Endodermal cell (in vitro differentiated cells): ENCODE results near the gene TMTC2. TPM values are rescaled to one million over a fixed set of nuclear protein-coding genes. Genes with fewer than 3 reads are reported as not detected.

Source experiments
- DNase-seq: peaks from one replicate; pipeline ENCODE4 v3.0.0-alpha.2; 2017
- H3K27ac ChIP-seq: 2 replicates; pipeline ENCODE4 v1.5.1; 2013; ENCODE audit warnings: mild to moderate bottlenecking, low read depth, low read length, moderate library complexity
- H3K27me3 ChIP-seq: 2 replicates; pipeline ENCODE4 v1.6.1; 2013; ENCODE audit warnings: mild to moderate bottlenecking, low read length, moderate library complexity; ENCODE audit not compliant: insufficient read depth, control insufficient read depth, poor library complexity, severe bottlenecking
- H3K36me3 ChIP-seq: 2 replicates; pipeline ENCODE4 v1.7.0; 2013; ENCODE audit warnings: mild to moderate bottlenecking, low read length, moderate library complexity; ENCODE audit not compliant: control insufficient read depth, insufficient read depth
- H3K4me1 ChIP-seq: one replicate; pipeline ENCODE4 v1.7.0; 2013; ENCODE audit warnings: low read length; ENCODE audit not compliant: control insufficient read depth, insufficient read depth
- H3K4me3 ChIP-seq: 2 replicates; pipeline ENCODE4 v1.5.1; 2013; ENCODE audit warnings: mild to moderate bottlenecking, low read length, moderate library complexity
- H3K9ac ChIP-seq: 2 replicates; pipeline ENCODE4 v1.6.1; 2013; ENCODE audit warnings: mild to moderate bottlenecking, low read length, moderate library complexity; ENCODE audit not compliant: poor library complexity, severe bottlenecking; ENCODE audit errors: extremely low read depth
- H3K9me3 ChIP-seq: 2 replicates; pipeline ENCODE4 v1.6.1; 2013; ENCODE audit warnings: mild to moderate bottlenecking, low read length, moderate library complexity; ENCODE audit not compliant: control insufficient read depth
- H3K27ac Mint-ChIP-seq: 2 replicates; pipeline ENCODE4 v1.8.0; 2020; ENCODE audit warnings: mixed read lengths
- H3K27me3 Mint-ChIP-seq: 2 replicates; pipeline ENCODE4 v1.8.0; 2021; ENCODE audit warnings: mild to moderate bottlenecking, mixed read lengths; ENCODE audit not compliant: insufficient read depth
- H3K36me3 Mint-ChIP-seq: 2 replicates; pipeline ENCODE4 v1.8.0; 2020; ENCODE audit warnings: low read depth, mixed read lengths
- H3K4me1 Mint-ChIP-seq: 2 replicates; pipeline ENCODE4 v1.8.0; 2020; ENCODE audit warnings: mixed read lengths
- H3K4me3 Mint-ChIP-seq: 2 replicates; pipeline ENCODE4 v1.8.0; 2020; ENCODE audit warnings: mild to moderate bottlenecking, moderate library complexity, mixed read lengths
- H3K9me3 Mint-ChIP-seq: 2 replicates; pipeline ENCODE4 v1.8.0; 2020; ENCODE audit warnings: mild to moderate bottlenecking, mixed read lengths
- WGBS, 2 experiments: methylation state at CpG; one replicate each; pipeline versions ENCODE4 v1.1.5 to v1.1.7; 2013; ENCODE audit warnings: missing lambda C conversion rate in 2 of 2, mixed read lengths in 1 of 2; ENCODE audit not compliant: insufficient coverage in 1 of 2, insufficient read length in 1 of 2; 5-methylcytosine and 5-hydroxymethylcytosine counted together
- total RNA-seq, 2 donors: library from RNA; stranded (reverse); fragmentation: NEBNext Ultra II Directional in 1 of 2; extraction: Animal tissue kit (Norgen Biotek cat#: 25700) in 1 of 2; gene quantifications; 2 replicates in 1 of 2; 3 replicates in 1 of 2; pipeline ENCODE4 v1.2.1, GENCODE V29; 2021
- TF ChIP-seq, protein P1 (sequence below): fragments of 200-600 bp; sonication (generic); conservative IDR thresholded peaks from 2 replicates; pipeline ENCODE4 v1.5.0; 2021; ENCODE audit warnings: antibody characterized with exemption, mild to moderate bottlenecking

Gene TMTC2
- total RNA-seq, 2 donors from 2014 or later: 7.2 to 10.8 TPM

DNA sequence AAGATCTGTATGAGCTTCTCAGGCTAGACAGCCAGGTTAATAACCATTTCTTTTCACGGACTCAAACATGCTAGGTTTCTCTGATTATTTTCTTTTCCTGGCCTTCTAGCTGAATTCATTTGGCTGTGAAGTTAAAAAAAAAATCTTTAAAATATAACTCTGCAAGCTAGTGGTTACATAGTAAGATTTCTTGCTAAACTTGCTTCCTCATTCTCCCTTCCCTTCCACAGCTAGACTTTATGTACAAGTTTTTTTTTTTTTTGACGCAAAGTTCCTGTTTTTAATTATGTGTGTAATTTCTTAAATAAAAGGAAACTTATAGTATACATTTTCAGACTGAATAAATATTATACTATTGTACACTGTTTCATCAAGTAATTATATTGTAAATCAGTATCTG lies 145.4 kb downstream of the TMTC2 start:
- Mint-ChIP-seq H3K4me1 (peaks cover 5% of the 10 kb centered on the region), H3K36me3 (no peaks in the 10 kb centered on the region), H3K4me3 (no peak overlapping the region), H3K27me3 (no peaks in the 10 kb centered on the region), H3K27ac (no peak overlapping the region), H3K9me3 (no peaks in the 10 kb centered on the region)
- H3K27me3 ChIP-seq: no peaks in the 10 kb centered on the region
- TF ChIP-seq, protein P1, sequence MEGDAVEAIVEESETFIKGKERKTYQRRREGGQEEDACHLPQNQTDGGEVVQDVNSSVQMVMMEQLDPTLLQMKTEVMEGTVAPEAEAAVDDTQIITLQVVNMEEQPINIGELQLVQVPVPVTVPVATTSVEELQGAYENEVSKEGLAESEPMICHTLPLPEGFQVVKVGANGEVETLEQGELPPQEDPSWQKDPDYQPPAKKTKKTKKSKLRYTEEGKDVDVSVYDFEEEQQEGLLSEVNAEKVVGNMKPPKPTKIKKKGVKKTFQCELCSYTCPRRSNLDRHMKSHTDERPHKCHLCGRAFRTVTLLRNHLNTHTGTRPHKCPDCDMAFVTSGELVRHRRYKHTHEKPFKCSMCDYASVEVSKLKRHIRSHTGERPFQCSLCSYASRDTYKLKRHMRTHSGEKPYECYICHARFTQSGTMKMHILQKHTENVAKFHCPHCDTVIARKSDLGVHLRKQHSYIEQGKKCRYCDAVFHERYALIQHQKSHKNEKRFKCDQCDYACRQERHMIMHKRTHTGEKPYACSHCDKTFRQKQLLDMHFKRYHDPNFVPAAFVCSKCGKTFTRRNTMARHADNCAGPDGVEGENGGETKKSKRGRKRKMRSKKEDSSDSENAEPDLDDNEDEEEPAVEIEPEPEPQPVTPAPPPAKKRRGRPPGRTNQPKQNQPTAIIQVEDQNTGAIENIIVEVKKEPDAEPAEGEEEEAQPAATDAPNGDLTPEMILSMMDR: no peak
- no peak for DNase-seq
- no peaks in the 10 kb centered on the region for H3K36me3 ChIP-seq
- H3K9ac ChIP-seq: no peak overlapping the region
- no peak overlapping the region for H3K27ac ChIP-seq
- H3K4me1 ChIP-seq: no peaks in the 10 kb centered on the region
- WGBS, 2 experiments: 95% methylated on average over 1 of the region's 2 CpGs; no CpG with 5 or more reads in 1 of the 2 experiments
- no peaks in the 10 kb centered on the region for H3K9me3 ChIP-seq
- no peak overlapping the region for H3K4me3 ChIP-seq

DNA sequence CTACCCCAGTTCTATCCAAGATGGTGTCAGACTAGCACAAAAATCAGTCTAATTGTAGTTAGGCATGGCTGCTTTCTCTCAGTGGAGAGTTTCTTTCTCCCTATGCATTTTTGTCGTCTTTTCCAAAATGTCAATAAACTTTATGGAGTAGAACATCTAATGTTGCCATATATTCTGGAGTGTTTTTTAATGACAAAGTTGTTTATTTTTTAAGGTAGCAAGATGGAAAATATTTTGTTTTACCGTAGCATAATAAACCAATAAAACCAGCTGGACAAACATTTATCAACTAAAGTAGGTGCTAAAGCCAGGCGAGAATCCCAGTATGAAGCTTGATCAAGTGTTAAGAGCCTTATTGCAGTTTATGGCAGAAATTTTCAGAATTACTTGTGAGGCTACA lies 146.3 kb downstream of the TMTC2 start:
- no peak for DNase-seq
- Histone ChIP-seq H3K9me3 (no peaks in the 10 kb centered on the region), H3K27me3 (no peaks in the 10 kb centered on the region), H3K9ac (no peak overlapping the region), H3K36me3 (no peaks in the 10 kb centered on the region), H3K4me3 (no peak overlapping the region), H3K27ac (no peak overlapping the region), H3K4me1 (no peaks in the 10 kb centered on the region)
- no peak overlapping the region for H3K27ac Mint-ChIP-seq
- H3K9me3 Mint-ChIP-seq: no peaks in the 10 kb centered on the region
- H3K27me3 Mint-ChIP-seq: no peaks in the 10 kb centered on the region
- no peak overlapping the region for H3K4me3 Mint-ChIP-seq
- TF ChIP-seq, protein P1: no peak
- H3K36me3 Mint-ChIP-seq: no peaks in the 10 kb centered on the region
- peaks cover 5% of the 10 kb centered on the region for H3K4me1 Mint-ChIP-seq
- 97 to 100% methylated on average over 2 to 3 of the region's 3 CpGs for WGBS, 2 experiments

DNA sequence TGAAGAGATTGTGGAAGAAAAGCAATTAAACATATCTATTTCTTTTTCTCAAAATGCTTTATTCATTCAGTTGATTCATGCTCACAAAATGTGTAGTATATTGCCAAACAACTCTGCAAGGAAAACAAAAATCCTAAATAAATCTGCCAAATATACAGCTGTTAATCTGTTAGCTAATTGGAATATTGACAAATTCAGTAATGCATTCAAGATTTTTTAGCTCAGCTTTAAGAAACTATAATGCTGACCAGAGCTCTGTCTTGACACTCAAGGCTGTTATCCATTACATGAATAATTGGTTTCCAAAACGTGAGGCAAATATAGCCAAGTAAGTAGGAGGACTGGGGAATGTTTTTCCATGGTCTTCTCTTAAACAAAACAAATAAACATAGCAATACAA lies 146.8 kb downstream of the TMTC2 start:
- no peaks in the 10 kb centered on the region for H3K36me3 ChIP-seq
- no peaks in the 10 kb centered on the region for H3K9me3 ChIP-seq
- no peaks in the 10 kb centered on the region for H3K27me3 ChIP-seq
- H3K9ac ChIP-seq: no peak overlapping the region
- no peak overlapping the region for H3K4me3 ChIP-seq
- no peak overlapping the region for H3K27ac ChIP-seq
- no peaks in the 10 kb centered on the region for H3K36me3 Mint-ChIP-seq
- 80% methylated on average over 1 of the region's 1 CpG; no CpG with 5 or more reads in 1 of the 2 experiments for WGBS, 2 experiments
- DNase-seq: no peak
- no peaks in the 10 kb centered on the region for H3K9me3 Mint-ChIP-seq
- TF ChIP-seq, protein P1: no peak
- H3K4me3 Mint-ChIP-seq: no peak overlapping the region
- peaks cover 10% of the 10 kb centered on the region for H3K4me1 Mint-ChIP-seq
- H3K27me3 Mint-ChIP-seq: no peaks in the 10 kb centered on the region
- H3K27ac Mint-ChIP-seq: no peak overlapping the region
- no peaks in the 10 kb centered on the region for H3K4me1 ChIP-seq
